GM18520 (cell line): Measurements from ENCODE around the gene ZNF221.
A peak's percentile ranks its signal among the peaks of the same experiment; 100 is the strongest.
"Not testable (repeated sequence)": the region's sequence is repeated elsewhere in the genome, so short reads cannot be mapped to it uniquely, and the experiment has no call there.

Experiments
- ATAC-seq: cut with Tn5 transposase; IDR thresholded peaks from one replicate; pipeline ENCODE4 v1.9.1; 2021; ENCODE audit not compliant: unreplicated experiment

ZNF221 gene

GRCh38 chr19:43950834-43951645, at the start of gene ZNF221:
TSS of gene ZNF221 (plus strand) at chr19:43951228. CDS start at chr19:43962727, 11,499 bp downstream.
- no peak for ATAC-seq

- peak; percentile 63 for ATAC-seq
Observed at GRCh38 chr19:43901395-43902390, 49.3 kb upstream of the ZNF221 start.

DNA sequence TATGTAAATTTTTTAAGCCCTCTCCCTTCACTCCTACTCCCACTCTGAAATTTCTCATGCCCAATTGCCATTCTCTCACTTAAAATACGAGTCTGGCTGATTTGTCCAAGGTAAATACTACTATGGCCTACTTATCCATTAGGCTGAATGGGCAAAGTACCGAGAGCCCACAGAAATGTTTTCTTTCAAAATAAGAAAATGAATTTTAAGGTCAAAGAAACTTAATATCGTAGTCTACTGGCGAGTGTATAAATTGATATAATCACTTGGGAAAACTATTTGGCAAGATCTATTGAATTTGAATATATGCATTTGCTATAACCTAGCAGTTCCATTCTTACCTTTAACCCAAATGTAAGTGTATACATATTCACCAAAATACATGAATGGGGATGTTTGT, 48.6 kb upstream of the ZNF221 start:
- no peak for ATAC-seq

GRCh38 chr19:43905897-43906296, 45.1 kb upstream of the ZNF221 start:
- no peak for ATAC-seq

- no peak for ATAC-seq
Observed at GRCh38 chr19:43906774-43907173, 44.3 kb upstream of the ZNF221 start.

- no peak for ATAC-seq
Observed at GRCh38 chr19:43908659-43909058, 42.4 kb upstream of the ZNF221 start.

DNA sequence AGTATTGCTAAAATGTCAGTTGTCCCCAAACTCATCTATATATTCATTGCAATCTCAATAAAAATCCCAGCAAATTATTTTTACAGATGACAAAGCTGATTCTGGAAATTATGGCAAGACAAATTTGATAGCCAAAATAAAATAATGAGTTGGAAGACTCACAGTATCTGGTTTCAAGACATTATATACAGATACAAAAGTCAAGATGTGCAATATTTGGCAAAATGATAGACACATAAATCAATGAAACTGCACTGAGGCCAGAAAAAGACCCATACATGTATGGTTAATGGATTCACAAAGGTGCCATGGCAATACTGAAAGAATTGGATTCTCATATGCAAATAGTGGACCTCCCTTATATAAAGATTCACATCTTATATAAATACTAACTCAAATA, 40.1 kb upstream of the ZNF221 start:
- ATAC-seq, result no peak

GRCh38 chr19:43913383-43913782, 37.6 kb upstream of the ZNF221 start:
- ATAC-seq, result no peak

DNA sequence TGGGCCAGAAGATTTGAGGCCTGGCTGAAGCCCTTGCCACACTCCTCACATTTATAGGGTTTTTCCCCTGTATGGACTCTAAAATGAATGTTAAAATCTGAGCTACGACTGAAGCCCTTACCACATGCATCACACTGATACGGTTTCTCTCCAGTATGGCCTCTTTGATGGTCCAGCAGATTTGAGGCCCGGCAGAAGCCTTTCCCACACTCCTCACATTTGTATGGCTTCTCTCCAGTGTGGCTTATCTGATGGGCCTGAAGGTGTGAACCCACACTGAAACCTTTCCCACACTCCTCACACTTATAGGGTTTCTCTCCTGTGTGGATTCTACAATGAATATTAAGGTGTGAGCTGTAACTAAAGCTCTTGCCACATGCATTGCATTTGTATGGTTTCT, 37.0 kb upstream of the ZNF221 start:
- no peak for ATAC-seq

- no peak for ATAC-seq
Observed at GRCh38 chr19:43923875-43924274, 27.2 kb upstream of the ZNF221 start.

DNA sequence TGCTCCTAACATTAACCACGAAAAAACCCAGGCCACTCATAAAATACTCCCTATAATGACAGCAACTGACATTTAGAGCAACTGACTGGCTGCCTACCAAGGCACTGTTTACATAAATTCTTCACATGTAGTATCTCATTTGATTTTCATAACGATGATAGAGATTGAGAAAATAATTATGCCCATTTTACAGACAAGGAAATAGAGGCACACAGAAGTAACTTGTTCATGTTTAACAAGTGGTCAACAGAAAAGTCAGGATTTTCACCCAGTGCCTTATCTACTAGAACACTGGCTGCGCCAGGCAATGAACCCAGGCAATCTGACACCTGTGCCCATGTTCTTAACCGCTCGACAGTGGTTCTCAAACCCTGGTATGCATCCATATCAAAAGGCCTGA, 22.2 kb upstream of the ZNF221 start:
- no peak for ATAC-seq

DNA sequence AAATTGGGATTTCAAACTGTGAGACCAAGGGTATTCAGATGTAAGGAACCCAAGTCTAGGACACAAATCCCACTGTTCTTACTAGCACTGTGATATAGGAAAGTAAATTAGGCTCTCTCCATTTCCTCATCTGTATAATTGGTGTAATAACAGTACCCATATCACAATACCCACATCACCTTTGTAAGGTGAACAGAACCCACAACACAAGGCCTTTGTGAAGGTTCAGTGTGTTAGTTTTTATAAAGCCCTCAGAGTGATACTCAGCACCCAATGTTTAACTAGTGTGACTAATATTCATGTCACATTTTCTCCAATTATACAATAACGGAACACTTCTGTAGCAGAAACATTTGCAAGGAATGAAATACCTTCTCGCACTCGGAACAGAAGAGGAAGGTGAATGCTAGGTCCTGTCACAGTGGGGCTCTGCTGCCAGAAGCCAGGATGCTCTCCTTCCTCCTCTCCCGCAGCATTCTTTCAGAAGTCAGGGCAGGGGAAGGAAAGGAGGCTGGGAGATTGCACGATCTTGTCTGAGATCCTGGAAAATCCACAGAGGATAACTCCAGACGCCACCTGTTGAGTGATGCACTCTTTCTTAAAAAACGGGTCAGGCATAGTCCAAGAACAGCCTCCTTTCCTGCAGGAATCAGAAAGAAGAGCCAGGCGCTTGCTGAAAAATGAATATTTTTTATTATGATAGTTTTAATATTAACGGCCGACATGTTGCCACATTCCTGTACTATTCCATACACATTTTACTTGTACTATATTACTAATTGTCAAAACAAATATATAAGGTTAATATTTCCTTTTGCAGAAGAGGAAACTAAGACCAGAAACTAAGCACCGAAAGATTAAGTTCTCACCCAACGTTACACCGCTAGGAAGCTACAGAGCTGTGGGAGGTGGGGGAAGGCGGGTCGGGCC, 16.7 kb upstream of the ZNF221 start:
- no peak for ATAC-seq

- ATAC-seq, result peak; percentile 87
Observed at GRCh38 chr19:43934985-43935708, 15.9 kb upstream of the ZNF221 start, which contains the start of gene ZNF45. TSS of gene ZNF45 (minus strand) at chr19:43935282. CDS start at chr19:43922185, 13,097 bp downstream.

- no peak for ATAC-seq
Observed at GRCh38 chr19:43936188-43936587, 14.8 kb upstream of the ZNF221 start.

DNA sequence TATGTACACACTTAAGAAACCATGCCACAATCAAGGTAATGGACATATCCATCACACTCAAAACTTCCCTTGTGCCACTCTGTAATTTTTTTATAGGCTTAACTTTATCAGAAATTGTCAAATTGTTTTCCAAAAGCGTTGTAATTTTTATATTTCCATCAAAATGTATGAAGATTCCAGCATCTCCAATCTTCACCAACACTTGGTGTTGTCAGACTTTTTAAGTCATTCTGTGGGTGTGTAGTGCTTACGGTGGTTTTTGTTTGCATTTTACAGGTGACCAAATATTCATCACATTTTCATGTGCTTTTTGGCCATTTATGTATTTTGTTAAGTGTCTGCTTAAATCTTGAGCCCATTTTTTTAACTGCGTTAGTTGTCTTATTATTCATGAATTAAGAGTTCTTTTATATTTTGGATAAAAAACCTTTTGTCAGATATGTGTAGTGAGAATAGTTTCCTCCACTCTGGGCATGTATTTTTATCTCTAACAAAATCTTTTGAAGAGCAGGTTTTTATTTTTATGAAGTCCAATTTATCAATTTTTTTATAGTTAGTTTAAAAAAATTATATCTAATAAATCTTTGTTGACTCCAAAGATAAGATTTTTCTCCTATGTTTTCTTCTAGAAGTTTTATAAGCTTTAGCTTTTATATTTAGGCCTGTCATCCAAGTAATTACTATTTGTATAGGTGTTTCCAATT, 11.3 kb upstream of the ZNF221 start:
- no peak for ATAC-seq

GRCh38 chr19:43940719-43941118, 10.3 kb upstream of the ZNF221 start:
- ATAC-seq, result no peak

DNA sequence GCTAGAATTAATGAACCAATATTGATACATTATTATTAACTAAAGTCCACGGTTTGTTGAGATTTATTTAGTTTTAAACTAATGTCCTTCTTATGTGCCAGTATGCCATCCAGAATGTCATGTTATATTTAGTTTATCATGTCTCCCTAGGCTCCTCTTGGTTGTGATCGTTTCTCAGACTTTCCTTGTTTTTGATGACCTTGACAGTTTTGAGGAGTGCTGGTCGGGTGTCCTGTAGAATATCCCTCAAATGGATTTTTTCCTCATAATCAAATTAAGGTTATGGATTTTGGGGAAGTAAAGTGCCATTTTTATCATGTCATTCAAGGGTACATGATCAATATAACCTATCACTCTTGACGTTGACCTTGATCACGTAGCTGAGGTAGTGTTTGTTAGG, 9.8 kb upstream of the ZNF221 start:
- ATAC-seq, result no peak

- ATAC-seq, result not testable (repeated sequence)
Observed at GRCh38 chr19:43947412-43947811, 3.6 kb upstream of the ZNF221 start.

GRCh38 chr19:43949803-43950202, 1.2 kb upstream of the ZNF221 start:
- ATAC-seq, result not testable (repeated sequence)
